ENCODE measurements around the gene E4F1.

The E4F1 gene

DNA sequence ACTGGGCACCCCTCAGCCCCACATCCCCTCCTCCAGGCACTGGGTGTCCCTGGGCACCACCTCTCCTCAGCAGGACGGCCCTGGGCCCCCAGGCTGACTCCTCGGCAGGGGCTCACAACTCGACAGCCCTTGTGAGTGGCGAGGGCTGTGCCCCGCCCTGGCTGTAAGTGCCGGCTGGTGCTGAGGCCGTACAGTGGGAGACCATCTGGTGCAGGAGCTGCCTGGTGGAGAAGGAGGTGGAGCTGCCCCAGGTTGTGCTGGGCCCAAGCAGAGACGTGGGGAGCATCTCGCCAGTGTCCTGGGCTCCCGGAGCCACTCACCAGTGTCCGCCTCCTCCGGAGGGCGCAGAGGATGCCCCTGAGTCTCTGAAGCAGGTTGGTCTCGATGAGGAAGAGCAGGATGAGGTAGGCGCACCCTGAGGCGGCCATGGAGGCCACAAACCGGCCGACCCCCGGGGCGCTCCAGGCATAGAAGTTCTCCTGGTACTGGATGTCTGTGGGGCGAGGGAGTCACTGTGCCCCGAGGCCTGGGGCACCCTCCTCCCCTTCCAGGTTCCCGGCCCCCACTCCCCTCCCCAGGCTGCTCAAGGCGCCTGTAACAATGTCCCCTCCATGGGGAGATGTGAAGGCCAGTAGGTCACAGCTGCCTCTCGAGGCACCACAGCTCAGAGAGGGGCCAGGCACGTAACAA is 59.6 kb downstream of the E4F1 start:
- DNase-seq: no peak
- in situ Hi-C loops (cut with MboI; ENCODE audit: low pct_unique_long_range_greater_than_20kb, low sequenced_read_pairs): loop anchor here (25.0 kb wide), 1 partner anchor 379 kb away; no protein-coding TSS in a partner anchor

DNA sequence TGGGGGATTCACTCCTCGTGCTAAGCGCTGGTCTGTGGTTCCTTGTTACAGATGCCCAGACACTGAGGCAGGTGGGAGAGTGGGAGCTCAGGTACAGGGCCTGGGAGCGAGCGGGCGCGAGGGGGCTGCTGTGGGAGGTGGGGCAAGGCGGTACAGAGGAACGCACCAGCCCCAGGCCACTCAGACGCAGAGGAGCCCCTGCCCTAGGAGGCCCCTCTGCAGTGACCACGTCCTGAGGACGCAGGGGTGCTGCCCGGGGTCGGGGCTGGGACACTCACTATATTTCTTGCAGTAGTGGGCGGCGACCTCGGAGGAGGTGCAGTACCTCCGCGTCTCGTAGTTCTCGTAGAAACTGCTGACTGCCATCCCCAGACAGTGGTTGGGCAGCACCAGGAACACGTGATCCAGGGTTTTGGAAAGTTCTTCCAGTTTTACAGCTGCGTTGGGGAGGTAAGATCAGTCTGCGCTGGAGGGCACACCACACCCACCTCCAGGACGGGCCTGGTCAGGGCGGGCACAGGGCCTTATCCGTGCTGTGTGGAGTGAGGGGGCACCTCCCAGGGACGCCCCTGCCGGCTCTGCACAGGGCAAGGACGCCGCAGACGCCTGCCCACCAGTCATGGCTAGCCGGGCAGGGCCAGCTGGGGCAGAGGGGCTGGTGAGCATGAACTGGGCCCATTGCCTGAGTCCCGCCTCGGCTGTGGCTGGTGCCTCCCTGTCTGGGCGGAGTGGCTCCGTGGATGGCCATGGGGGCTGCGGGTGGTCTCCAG is 60.8 kb downstream of the E4F1 start:
- in situ Hi-C loops (cut with MboI; ENCODE audit: low pct_unique_long_range_greater_than_20kb, low sequenced_read_pairs): loop anchor here (25.0 kb wide), 1 partner anchor 378 kb away; no protein-coding TSS in a partner anchor
- no peak for DNase-seq

DNA sequence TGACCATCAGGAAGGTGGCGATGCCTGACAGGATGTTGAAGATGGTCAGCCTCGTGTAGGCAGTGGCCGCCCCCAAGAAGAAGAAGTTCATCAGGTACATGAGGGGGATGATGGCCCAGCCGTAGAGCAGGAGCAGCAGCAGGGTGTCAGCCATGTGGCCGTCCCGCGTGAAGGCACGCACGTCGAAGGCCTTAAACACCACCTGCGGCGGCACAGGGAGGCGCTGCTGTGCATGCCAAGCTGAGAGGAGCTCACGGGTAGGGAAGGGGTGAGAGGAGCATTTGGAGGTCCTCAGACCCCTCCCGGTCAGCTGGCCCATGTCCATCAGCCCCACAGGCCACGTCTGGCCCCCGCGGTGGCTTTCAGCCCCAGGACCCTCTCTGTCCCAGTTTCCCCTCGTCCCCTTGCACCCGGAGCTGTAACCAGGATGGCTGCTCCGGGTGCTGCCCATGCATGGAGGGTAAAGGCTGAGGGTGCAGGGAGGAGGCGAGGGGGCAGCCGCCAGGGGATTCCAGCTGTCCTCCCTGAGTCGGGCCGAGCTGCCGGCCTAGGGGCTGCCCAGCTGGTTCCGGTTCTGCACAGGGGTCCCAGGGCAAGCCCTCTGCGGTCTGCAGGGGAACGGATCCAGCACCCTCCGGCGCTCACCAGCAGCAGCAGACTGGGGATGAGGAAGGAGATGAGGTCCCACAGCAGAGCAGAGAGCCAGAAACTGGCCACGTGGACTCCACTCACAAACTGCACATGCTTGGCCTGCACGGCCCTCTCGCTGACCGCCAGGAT is 61.6 kb downstream of the E4F1 start:
- in situ Hi-C loops (cut with MboI; ENCODE audit: low pct_unique_long_range_greater_than_20kb, low sequenced_read_pairs): loop anchor here (25.0 kb wide), 1 partner anchor 377 kb away; no protein-coding TSS in a partner anchor
- no peak for DNase-seq

Measured in KBM-7 (cell line).